ENCODE data around the gene NCOA7. TPM values are rescaled to one million over a fixed set of nuclear protein-coding genes. Genes with fewer than 3 reads are reported as not detected.
"Not testable (repeated sequence)": the region's sequence is repeated elsewhere in the genome, so short reads cannot be mapped to it uniquely, and the experiment has no call there.

NCOA7 gene
- total RNA-seq, 3 donors from 2014 or later = 47.8 to 58.8 (median 57.8) TPM

DNA sequence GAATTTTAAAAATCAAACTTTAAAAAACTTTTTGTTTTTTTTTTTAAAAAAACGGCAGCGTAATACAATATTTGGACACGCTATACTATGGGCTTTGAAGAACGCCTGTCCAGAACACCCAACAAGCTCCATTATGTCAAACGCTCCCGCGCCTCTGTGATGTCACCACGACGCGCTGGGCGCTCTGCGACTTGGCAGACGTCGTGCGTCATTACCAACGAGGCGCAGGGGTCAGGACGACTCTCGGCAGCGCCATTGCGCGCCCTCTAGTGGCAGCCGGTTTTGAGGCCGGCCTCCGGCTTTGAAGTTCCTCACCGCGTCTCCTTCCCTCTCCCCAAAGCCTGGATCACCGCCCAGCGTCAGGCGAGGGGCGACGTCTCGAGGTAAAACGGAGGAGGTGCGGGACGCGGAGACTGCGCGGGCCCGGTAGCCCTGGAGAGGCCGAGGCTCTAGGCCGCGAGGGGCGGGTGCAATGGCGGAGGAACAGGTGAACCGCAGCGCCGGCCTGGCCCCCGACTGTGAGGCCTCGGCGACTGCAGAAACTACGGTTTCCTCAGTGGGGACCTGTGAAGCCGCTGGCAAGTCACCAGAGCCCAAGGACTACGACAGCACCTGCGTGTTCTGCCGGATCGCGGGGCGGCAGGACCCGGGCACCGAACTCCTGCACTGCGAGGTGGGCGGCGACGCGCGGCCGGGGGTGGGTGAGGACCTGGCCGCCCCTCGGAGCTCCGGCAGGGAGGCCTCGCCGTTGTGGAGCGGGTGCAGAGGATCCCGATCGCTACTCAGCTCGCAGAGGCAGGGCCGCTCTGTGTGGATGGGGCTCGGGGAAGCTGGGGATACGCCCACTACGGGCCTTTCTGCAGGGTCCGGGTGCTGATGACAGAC lies 166.0 kb downstream of the NCOA7 start, which contains the start of gene HINT3:
HINT3 (plus strand) TSS at position 265 of the 885 bp plus-strand sequence; CDS start at position 473, 208 bp downstream.
- Mint-ChIP-seq H3K9me3 (no peaks in the 10 kb centered on the region), H3K27me3 (ENCODE audit: low read depth) (no peaks in the 10 kb centered on the region), H3K4me3 (no peak within 1 kb of the TSS), H3K36me3 (ENCODE audit: insufficient read depth) (no peaks in the 10 kb centered on the region), H3K4me1 (ENCODE audit: low read depth) (peaks cover 7% of the 10 kb centered on the region)
- peak; percentile 89 to 90 for ATAC-seq
- DNase-seq = peak; percentile 99

DNA sequence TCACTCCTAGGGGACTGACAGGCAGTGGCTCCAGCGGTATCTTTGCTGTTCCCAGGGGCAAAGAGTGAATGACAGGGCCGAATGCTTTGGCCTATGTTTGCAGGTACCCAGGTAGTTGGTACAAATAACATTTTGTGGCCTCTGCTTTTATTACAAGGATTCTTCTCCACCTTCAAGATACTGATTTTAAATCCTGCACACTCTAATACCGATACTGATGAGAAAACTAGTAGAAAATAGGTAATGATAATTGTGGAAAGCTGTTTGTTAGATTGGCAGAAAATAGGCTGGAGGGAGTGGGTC lies 166.6 kb downstream of the NCOA7 start:
- Mint-ChIP-seq H3K36me3 (ENCODE audit: insufficient read depth) (no peaks in the 10 kb centered on the region), H3K4me3 (no peak overlapping the region), H3K9me3 (no peaks in the 10 kb centered on the region), H3K4me1 (ENCODE audit: low read depth) (peaks cover 9% of the 10 kb centered on the region), H3K27me3 (ENCODE audit: low read depth) (no peaks in the 10 kb centered on the region)
- ATAC-seq = no peak
- no peak for DNase-seq

DNA sequence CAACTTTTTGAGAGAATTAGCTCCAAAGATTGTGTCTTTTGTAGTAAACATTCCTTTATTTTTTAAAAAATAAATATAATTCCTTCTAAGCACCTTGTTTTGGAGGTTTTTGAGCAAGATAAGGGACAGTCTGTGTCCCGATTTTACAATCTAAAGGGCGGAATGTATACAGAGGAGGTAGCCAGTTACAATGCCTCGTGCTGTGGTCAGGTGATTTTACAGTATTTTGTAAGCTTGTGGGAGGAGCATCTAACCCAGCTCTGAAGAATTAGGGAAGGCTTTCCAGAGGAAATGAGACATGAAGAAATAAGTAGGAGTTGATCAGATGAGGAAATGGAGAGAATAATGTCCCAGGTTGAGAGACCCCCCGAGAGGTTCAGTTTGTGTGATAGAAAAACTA lies 167.1 kb downstream of the NCOA7 start:
- Mint-ChIP-seq H3K36me3 (ENCODE audit: insufficient read depth) (no peaks in the 10 kb centered on the region), H3K4me3 (no peak overlapping the region), H3K27me3 (ENCODE audit: low read depth) (no peaks in the 10 kb centered on the region), H3K9me3 (no peaks in the 10 kb centered on the region), H3K4me1 (ENCODE audit: low read depth) (peaks cover 13% of the 10 kb centered on the region)
- ATAC-seq (no peak), DNase-seq (no peak)

DNA sequence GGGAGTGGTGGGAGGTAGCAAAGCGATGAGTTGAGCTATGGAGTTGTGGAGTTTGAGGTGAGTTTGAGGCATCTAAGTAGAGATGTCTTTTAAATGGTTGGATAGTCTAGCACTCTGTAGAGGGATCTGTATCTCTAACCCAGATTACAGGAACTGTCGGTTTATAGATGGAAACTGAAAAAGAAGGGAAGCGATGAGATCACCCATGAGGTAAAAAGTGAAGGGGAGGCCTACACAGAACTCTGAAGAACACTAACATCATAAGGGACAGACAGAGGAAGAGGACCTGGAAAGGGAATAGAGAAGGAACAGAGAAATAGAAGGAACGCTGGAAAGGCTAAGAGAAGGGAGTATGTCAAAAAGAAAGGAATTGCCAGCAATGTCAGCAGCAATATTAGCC lies 168.3 kb downstream of the NCOA7 start:
- ATAC-seq = no peak
- Mint-ChIP-seq H3K4me1 (ENCODE audit: low read depth) (peaks cover 22% of the 10 kb centered on the region), H3K9me3 (no peaks in the 10 kb centered on the region), H3K27me3 (ENCODE audit: low read depth) (no peaks in the 10 kb centered on the region), H3K36me3 (ENCODE audit: insufficient read depth) (no peaks in the 10 kb centered on the region), H3K4me3 (no peak overlapping the region)
- DNase-seq = no peak

DNA sequence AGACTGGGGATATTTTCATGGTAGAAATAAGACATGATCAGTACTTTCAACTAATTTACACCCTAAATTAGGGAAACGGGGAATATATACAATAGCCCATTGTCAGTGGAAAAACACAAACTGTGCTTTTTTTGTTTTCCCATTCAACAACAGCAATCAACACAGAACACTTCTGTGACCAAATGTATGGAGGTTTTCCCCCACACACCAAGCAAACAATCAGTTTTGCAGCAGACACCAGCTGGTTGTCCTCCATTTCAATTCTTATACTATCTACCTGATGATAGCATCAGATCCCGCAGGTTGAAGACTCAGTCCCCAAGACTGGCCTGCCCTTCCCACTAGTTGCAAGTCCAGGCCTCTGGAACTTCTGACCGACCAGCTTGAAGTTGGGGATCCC lies 170.4 kb downstream of the NCOA7 start:
- H3K27me3 Mint-ChIP-seq (ENCODE audit: low read depth) = no peaks in the 10 kb centered on the region
- peaks cover 22% of the 10 kb centered on the region for H3K4me1 Mint-ChIP-seq (ENCODE audit: low read depth)
- H3K4me3 Mint-ChIP-seq = no peak overlapping the region
- ATAC-seq (no peak), DNase-seq (no peak)
- peaks cover under 1% of the 10 kb centered on the region for H3K36me3 Mint-ChIP-seq (ENCODE audit: insufficient read depth)
- H3K9me3 Mint-ChIP-seq = no peaks in the 10 kb centered on the region

DNA sequence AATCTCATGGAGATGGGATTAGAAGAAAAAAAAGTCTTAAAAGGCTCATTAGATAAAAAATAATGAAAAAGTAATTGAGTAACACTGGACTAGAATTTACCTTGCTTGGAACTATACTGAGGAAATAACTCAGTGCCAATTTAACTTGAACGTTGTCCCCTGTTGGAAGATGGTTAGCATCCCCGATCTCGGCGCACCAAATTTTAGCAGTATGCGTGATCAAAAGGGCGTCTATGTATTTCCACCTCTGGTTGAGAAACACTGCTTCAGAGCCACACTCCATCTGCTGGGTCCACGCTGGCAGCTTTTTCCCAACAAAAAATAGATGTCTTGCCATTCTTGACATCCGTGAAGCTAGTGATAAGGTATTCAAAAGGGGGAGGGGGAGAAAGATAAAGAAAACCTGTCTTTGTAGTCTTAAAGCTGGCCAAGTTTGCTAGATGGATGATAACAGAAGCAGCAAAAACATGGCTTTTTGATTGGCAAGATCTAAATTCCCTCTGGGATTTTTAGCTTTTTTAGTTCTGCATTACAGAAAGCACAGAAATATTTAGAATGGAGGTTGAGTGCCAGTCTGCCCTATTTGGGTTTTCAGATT lies 172.2 kb downstream of the NCOA7 start:
- DNase-seq (no peak), ATAC-seq (no peak)
- Mint-ChIP-seq H3K27me3 (ENCODE audit: low read depth) (no peaks in the 10 kb centered on the region), H3K36me3 (ENCODE audit: insufficient read depth) (peaks cover 8% of the 10 kb centered on the region), H3K4me1 (ENCODE audit: low read depth) (peaks cover 21% of the 10 kb centered on the region), H3K4me3 (no peak overlapping the region), H3K9me3 (no peaks in the 10 kb centered on the region)

DNA sequence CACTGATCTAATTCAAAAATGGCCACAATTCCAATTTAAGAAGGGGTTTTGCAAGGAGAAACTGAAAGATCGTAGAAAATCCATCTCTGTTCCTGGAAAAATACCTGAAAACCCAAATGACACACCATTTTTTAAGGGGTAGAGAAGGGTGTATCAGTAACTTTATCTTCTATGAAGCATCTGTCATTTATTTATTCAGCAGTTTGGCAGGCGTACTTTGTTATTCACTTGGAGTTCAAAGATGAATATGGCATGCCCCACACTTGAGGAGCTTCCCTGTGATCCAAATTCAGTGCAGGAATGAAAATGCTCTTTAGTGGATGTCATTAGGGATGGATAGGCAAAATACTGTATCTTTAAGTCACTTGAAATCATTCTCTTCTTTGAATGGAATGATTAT lies 173.1 kb downstream of the NCOA7 start:
- Mint-ChIP-seq H3K9me3 (no peaks in the 10 kb centered on the region), H3K36me3 (ENCODE audit: insufficient read depth) (peaks cover 15% of the 10 kb centered on the region), H3K27me3 (ENCODE audit: low read depth) (no peaks in the 10 kb centered on the region), H3K4me3 (no peak overlapping the region), H3K4me1 (ENCODE audit: low read depth) (peaks cover 27% of the 10 kb centered on the region)
- ATAC-seq (no peak), DNase-seq (no peak)

DNA sequence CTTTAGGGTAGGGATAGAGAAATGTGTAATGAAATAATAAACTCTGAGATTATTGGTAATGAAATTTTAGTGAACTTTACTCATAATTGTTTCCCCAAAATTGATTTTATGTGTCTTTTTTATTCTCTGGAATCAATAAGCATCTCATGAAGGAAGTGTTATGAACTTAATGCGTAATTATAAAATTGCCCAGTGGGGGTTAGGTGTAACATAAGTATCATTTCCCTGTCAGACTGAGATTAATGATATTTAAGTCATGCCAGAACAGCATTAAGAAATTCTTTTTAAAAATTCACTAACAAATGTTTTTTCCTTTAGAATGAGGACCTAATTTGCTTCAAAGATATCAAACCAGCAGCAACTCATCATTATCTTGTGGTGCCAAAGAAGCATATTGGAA lies 175.8 kb downstream of the NCOA7 start:
- peaks cover 22% of the 10 kb centered on the region for H3K36me3 Mint-ChIP-seq (ENCODE audit: insufficient read depth)
- H3K4me1 Mint-ChIP-seq (ENCODE audit: low read depth) = peaks cover 38% of the 10 kb centered on the region
- H3K9me3 Mint-ChIP-seq = no peaks in the 10 kb centered on the region
- no peaks in the 10 kb centered on the region for H3K27me3 Mint-ChIP-seq (ENCODE audit: low read depth)
- DNase-seq = no peak
- no peak overlapping the region for H3K4me3 Mint-ChIP-seq
- ATAC-seq = no peak

DNA sequence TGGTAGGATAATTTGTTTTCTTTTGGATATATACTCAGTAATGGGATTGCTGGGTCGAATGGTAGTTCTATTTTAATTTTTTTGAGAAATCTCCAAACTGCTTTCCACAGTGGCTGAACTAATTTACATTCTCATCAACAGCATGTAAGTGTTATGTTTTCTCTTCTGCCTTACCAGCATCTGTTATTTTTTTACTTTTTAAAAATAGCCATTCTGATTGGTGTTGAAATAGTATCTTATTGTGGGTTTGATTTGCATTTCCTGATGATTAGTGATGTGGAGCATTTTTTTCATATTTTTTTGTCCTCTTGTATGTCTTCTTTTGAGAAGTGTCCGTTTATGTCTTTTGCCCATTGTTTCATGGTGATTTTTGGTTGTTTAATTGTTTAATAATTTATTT lies 177.7 kb downstream of the NCOA7 start:
- Mint-ChIP-seq H3K27me3 (ENCODE audit: low read depth) (no peaks in the 10 kb centered on the region), H3K36me3 (ENCODE audit: insufficient read depth) (peaks cover 27% of the 10 kb centered on the region), H3K4me3 (no peak overlapping the region), H3K9me3 (no peaks in the 10 kb centered on the region), H3K4me1 (ENCODE audit: low read depth) (peaks cover 26% of the 10 kb centered on the region)
- DNase-seq (no peak), ATAC-seq (no peak)

DNA sequence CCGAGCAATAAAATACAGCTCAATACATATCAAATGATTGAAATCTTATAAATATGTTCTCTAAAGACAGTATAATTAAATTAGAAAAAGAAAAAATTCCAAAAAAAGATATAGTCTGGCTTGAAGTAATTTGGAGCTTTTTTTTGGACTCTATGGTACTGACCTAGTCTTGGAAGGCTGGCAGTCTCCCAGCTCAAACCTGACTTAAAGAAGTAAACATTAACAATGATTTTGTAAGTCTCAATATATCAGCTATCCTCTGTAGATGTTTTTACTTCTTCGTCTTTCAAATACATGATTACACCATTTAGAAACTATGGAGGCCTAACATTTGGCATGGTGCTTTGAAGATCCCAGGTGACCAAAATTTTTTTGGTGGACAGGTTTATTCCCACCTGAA lies 180.0 kb downstream of the NCOA7 start:
- no peaks in the 10 kb centered on the region for H3K27me3 Mint-ChIP-seq (ENCODE audit: low read depth)
- no peak for ATAC-seq

DNA sequence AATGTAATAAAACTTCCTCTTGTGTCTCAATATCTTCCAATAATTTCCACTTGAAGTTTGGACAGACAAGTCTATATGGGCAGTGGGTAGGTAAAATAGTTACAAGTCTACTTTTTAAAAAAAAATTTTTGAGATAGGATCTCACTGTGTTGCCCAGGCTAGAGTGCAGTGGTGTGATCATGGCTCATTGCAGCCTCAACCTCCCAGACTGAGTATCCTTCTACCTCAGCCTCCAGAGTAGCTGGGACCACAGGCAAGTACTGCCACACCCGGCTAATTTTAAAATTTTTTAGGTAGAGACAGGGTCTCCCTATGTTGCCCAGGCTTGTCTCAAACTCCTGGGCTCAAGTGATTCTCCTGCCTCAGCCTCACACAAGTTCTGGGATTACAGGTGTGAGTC lies 181.7 kb downstream of the NCOA7 start:
- H3K4me3 Mint-ChIP-seq; ATAC-seq; H3K9me3 Mint-ChIP-seq; H3K27me3 Mint-ChIP-seq (ENCODE audit: low read depth); DNase-seq: not testable (repeated sequence)
- peaks cover 27% of the 10 kb centered on the region for H3K36me3 Mint-ChIP-seq (ENCODE audit: insufficient read depth)
- H3K4me1 Mint-ChIP-seq (ENCODE audit: low read depth) = peaks cover 21% of the 10 kb centered on the region

More for the DNA sequence above, 180.0 kb downstream of the NCOA7 start:
- DNase-seq = no peak
- peaks cover 21% of the 10 kb centered on the region for H3K4me1 Mint-ChIP-seq (ENCODE audit: low read depth)
- no peak overlapping the region for H3K4me3 Mint-ChIP-seq
- no peaks in the 10 kb centered on the region for H3K9me3 Mint-ChIP-seq
- peaks cover 33% of the 10 kb centered on the region for H3K36me3 Mint-ChIP-seq (ENCODE audit: insufficient read depth)

DNA sequence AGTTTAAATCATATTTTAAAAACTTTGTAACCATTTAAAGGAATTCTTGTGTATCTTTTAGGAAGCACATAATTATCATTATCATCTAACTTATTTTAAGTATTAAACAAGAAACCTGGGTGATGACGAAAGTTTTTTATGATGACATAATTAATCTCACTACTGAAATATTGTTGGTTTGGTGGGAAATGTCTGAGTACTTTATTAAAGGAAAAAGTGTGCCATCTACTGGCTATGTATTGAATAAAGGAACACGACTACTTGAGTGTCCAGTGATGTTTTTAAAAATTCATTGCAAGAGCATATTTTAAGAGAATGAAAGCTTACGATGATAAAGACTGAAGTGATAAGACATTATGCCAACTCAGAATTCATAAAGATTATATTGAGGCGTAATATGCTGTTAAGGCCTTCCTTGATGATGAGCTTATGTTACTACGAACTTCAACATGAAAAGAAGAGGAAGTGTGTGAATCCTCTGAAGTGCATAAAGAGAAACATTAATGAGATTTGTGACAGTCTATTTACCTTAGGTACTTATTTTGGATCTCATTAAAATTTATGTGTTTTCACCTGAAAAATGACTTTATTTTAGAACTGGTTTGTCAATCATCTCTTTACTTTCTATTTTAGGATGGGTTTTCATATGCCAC lies 183.6 kb downstream of the NCOA7 start:
- Mint-ChIP-seq H3K36me3 (ENCODE audit: insufficient read depth) (peaks cover 13% of the 10 kb centered on the region), H3K4me3 (no peak overlapping the region), H3K9me3 (no peaks in the 10 kb centered on the region), H3K27me3 (ENCODE audit: low read depth) (no peaks in the 10 kb centered on the region), H3K4me1 (ENCODE audit: low read depth) (peaks cover 10% of the 10 kb centered on the region)
- DNase-seq (no peak), ATAC-seq (peak in 1 of 2 donors; percentile 63)

DNA sequence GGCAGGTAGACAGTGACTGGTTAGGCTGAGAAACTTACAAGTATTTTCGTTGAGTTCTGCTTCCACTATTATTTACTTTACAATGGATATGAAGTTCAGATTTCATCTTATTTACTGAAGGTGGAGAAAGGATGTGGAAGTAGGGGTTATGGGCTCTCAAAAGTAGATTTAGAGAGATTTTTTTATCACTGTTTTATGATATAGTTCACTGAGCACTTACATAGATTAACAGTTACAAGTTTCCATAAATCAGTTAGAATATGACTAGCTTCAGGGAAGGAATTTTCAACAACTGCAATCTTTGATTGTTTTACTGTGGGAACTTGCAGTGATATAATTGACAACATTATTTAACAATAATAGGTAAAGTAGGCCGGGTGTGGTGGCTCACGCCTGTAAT lies 188.3 kb downstream of the NCOA7 start:
- H3K4me3 Mint-ChIP-seq = no peak overlapping the region
- no peaks in the 10 kb centered on the region for H3K9me3 Mint-ChIP-seq
- DNase-seq (no peak), ATAC-seq (no peak)
- H3K27me3 Mint-ChIP-seq (ENCODE audit: low read depth) = no peaks in the 10 kb centered on the region
- peaks cover 3% of the 10 kb centered on the region for H3K4me1 Mint-ChIP-seq (ENCODE audit: low read depth)
- H3K36me3 Mint-ChIP-seq (ENCODE audit: insufficient read depth) = peaks cover 5% of the 10 kb centered on the region

All from activated T-cell treated with anti-CD3 and anti-CD28 coated beads, Interleukin-2, amount 50 U/mL, for 4 hours (primary cell).